ENCODE results near the gene CENPV. TPM values are rescaled to one million over a fixed set of nuclear protein-coding genes. Genes with fewer than 3 reads are reported as not detected.

Gene CENPV
- total and polyA plus RNA-seq, 2 donors (not counting 3 experiments of a cell fraction or from before 2014, with no cell fraction given), result 38.2 to 41.6 TPM

- no peaks in the 10 kb centered on the region for H3K27me3 ChIP-seq (ENCODE audit: control insufficient read depth in 2 of 2, insufficient read depth in 2 of 2, low read length in 2 of 2)
- no peak overlapping the region for H3K27ac ChIP-seq (ENCODE audit: insufficient read depth, low read depth, low read length)
- no peak overlapping the region for H2AFZ ChIP-seq (ENCODE audit: low read depth, low read length)
- ChIA-PET POLR2A (no interaction called here), CTCF (interaction anchor here (1.3 to 5.3 kb wide), 2 partner anchors 8 to 10 kb away, joined by 3 to 45 read pairs; no protein-coding TSS in a partner anchor)
- H3K9me3 ChIP-seq (replicated peaks; ENCODE audit: control insufficient read depth, insufficient read depth, low read length), result no peaks in the 10 kb centered on the region
- no peak for TF ChIP-seq POLR2AphosphoS5 (IDR thresholded peaks at IDR 0.05; ENCODE audit: insufficient read depth, low read depth, low read length)
- TF ChIP-seq GATA2 (IDR thresholded peaks at IDR 0.05; ENCODE audit: insufficient read depth, insufficient read length, low read depth, low read length), result peak; percentile 45
- TF ChIP-seq MYC (IDR thresholded peaks at IDR 0.05; ENCODE audit: low read depth, low read length), result no peak
- no peak for TF ChIP-seq POLR2A (IDR thresholded peaks at IDR 0.05; ENCODE audit: low read depth, low read length)
- peak; percentile 38 for TF ChIP-seq JUN (IDR thresholded peaks at IDR 0.05; ENCODE audit: borderline replicate concordance, insufficient read depth, insufficient read length, low read depth)
- no peak for TF ChIP-seq CTCF (IDR thresholded peaks at IDR 0.05; ENCODE audit: extremely low read depth in 1 of 2, insufficient read depth in 1 of 2, low read depth in 1 of 2, low read length in 2 of 2)
- FAIRE-seq (peak; percentile 64), DNase-seq (ENCODE audit: low read depth, low spot score) (peak; percentile 39)
- no peaks in the 10 kb centered on the region for H4K20me1 ChIP-seq (replicated peaks; ENCODE audit: control insufficient read depth, extremely low read depth, insufficient read depth, low read length)
- H3K9ac ChIP-seq (replicated peaks; ENCODE audit: extremely low read depth, insufficient read depth, low read length), result no peak overlapping the region
- no peaks in the 10 kb centered on the region for H3K79me2 ChIP-seq (ENCODE audit: control insufficient read depth, insufficient read depth, low read length)
- H3K4me3 ChIP-seq (replicated peaks in 1 of 3; ENCODE audit: insufficient read depth in 1 of 3, low read depth in 1 of 3, low read length in 3 of 3), result no peak overlapping the region
- no peaks in the 10 kb centered on the region for H3K9me1 ChIP-seq (replicated peaks; ENCODE audit: control insufficient read depth, extremely low read depth, insufficient read depth, low read length)
- dilution Hi-C loops (cut with MboI; ENCODE audit: extremely low pct_ligation_motif_present, low sequenced_read_pairs), result no loop called here
- H3K4me2 ChIP-seq (ENCODE audit: insufficient read depth, low read length), result no peak overlapping the region
- no TSS peak for BruUV-seq (replicated peaks)
- no peaks in the 10 kb centered on the region for H3K36me3 ChIP-seq (ENCODE audit: control insufficient read depth in 2 of 2, extremely low read depth in 1 of 2, insufficient read depth in 2 of 2, low read length in 2 of 2)
- no peaks in the 10 kb centered on the region for H3K4me1 ChIP-seq (ENCODE audit: control insufficient read depth, extremely low read depth, insufficient read depth, low read length)
- intact Hi-C loops (cut with micrococcal nuclease), result no loop called here
These were observed 18.5 kb upstream of the CENPV start for GRCh38 chr17:16371742-16372141.

- TF ChIP-seq MYC (IDR thresholded peaks at IDR 0.05; ENCODE audit: low read depth, low read length), result no peak
- DNase-seq (ENCODE audit: low read depth, low spot score), result no peak
- Histone ChIP-seq H3K36me3 (ENCODE audit: control insufficient read depth in 2 of 2, extremely low read depth in 1 of 2, insufficient read depth in 2 of 2, low read length in 2 of 2) (no peaks in the 10 kb centered on the region), H4K20me1 (replicated peaks; ENCODE audit: control insufficient read depth, extremely low read depth, insufficient read depth, low read length) (no peaks in the 10 kb centered on the region), H3K4me2 (ENCODE audit: insufficient read depth, low read length) (no peak overlapping the region), H3K27ac (ENCODE audit: insufficient read depth, low read depth, low read length) (no peak overlapping the region), H3K9me1 (replicated peaks; ENCODE audit: control insufficient read depth, extremely low read depth, insufficient read depth, low read length) (no peaks in the 10 kb centered on the region), H3K9me3 (replicated peaks; ENCODE audit: control insufficient read depth, insufficient read depth, low read length) (no peaks in the 10 kb centered on the region), H3K27me3 (ENCODE audit: control insufficient read depth in 2 of 2, insufficient read depth in 2 of 2, low read length in 2 of 2) (no peaks in the 10 kb centered on the region), H3K9ac (replicated peaks; ENCODE audit: extremely low read depth, insufficient read depth, low read length) (no peak overlapping the region), H3K4me3 (replicated peaks in 1 of 3; ENCODE audit: insufficient read depth in 1 of 3, low read depth in 1 of 3, low read length in 3 of 3) (no peak overlapping the region), H2AFZ (ENCODE audit: low read depth, low read length) (no peak overlapping the region), H3K4me1 (ENCODE audit: control insufficient read depth, extremely low read depth, insufficient read depth, low read length) (no peaks in the 10 kb centered on the region), H3K79me2 (ENCODE audit: control insufficient read depth, insufficient read depth, low read length) (no peaks in the 10 kb centered on the region)
- dilution Hi-C loops (cut with MboI; ENCODE audit: extremely low pct_ligation_motif_present, low sequenced_read_pairs), result no loop called here
- no peak for FAIRE-seq
- POLR2A ChIA-PET, result interaction anchor here (2.3 kb wide), 1 partner anchor 16 kb away, joined by 9 read pairs; the partner anchor contains the start of gene UBB
- CTCF ChIA-PET, result interaction anchor here (1.2 to 3.1 kb wide), 23 partner anchors 9 to 225 kb away, joined by 3 to 73 read pairs (median 11); partner anchors contain the start of gene CENPV
- no TSS peak for BruUV-seq (replicated peaks)
- intact Hi-C loops (cut with micrococcal nuclease), result loop anchor here (10.0 kb wide), 1 partner anchor 50 kb away; the partner anchor contains the start of gene TRPV2
These were observed 11.4 kb upstream of the CENPV start for GRCh38 chr17:16364625-16365024.
